SK-N-SH treated with all-trans-retinoic acid at 6 μM for 48 hours (cell line): Measurements from ENCODE around the gene SELENOW.
"Not testable (repeated sequence)": the region's sequence is repeated elsewhere in the genome, so short reads cannot be mapped to it uniquely, and the experiment has no call there.

Experiments
- ARNTL ChIP-seq: fragments of 450-650 bp; formaldehyde crosslinking; IDR thresholded peaks from 2 replicates; pipeline ENCODE4 v1.5.0; 2020; ENCODE audit warnings: low read depth, mild to moderate bottlenecking, moderate library complexity, borderline replicate concordance
- GLIS3 ChIP-seq: fragments of 250-450 bp; sonication (Bioruptor Pico); IDR thresholded peaks from 2 replicates; pipeline ENCODE4 v1.5.0; 2020; ENCODE audit warnings: mild to moderate bottlenecking, moderate library complexity
- POU6F1 ChIP-seq: fragments of 250-450 bp; sonication (Bioruptor Pico); IDR thresholded peaks from 2 replicates; pipeline ENCODE4 v1.8.0; 2021; ENCODE audit warnings: low read depth, mild to moderate bottlenecking, moderate library complexity, borderline replicate concordance
- RARB ChIP-seq: fragments of 250-450 bp; sonication (Bioruptor Pico); IDR thresholded peaks from 2 replicates; pipeline ENCODE4 v1.8.0; 2021; ENCODE audit warnings: mild to moderate bottlenecking, moderate library complexity
- ZC3H10 ChIP-seq: fragments of 250-450 bp; sonication (Bioruptor Pico); IDR thresholded peaks from 2 replicates; pipeline ENCODE4 v1.5.1; 2021; ENCODE audit warnings: mild to moderate bottlenecking, moderate library complexity
- ZFP3 ChIP-seq: fragments of 250-450 bp; sonication (Bioruptor Pico); IDR thresholded peaks from 2 replicates; pipeline ENCODE4 v1.5.0; 2020; ENCODE audit warnings: mild to moderate bottlenecking, moderate library complexity
- ZFP30 ChIP-seq: fragments of 450-650 bp; formaldehyde crosslinking; IDR thresholded peaks from 2 replicates; pipeline ENCODE4 v1.5.0; 2022; ENCODE audit warnings: mild to moderate bottlenecking, moderate library complexity
- ZNF565 ChIP-seq: fragments of 450-650 bp; formaldehyde crosslinking; conservative IDR thresholded peaks from 2 replicates; pipeline ENCODE4 v1.5.0; 2020; ENCODE audit warnings: low read depth, mild to moderate bottlenecking, moderate library complexity
- TF ChIP-seq, protein P1 (sequence below): fragments of 250-450 bp; sonication (Bioruptor Pico); IDR thresholded peaks from 2 replicates; pipeline ENCODE4 v1.5.1; 2020; ENCODE audit warnings: low read depth, mild to moderate bottlenecking, moderate library complexity
- TF ChIP-seq, protein P2 (sequence below): fragments of 250-450 bp; sonication (Bioruptor Pico); IDR thresholded peaks from 2 replicates; pipeline ENCODE4 v1.8.0; 2020; ENCODE audit warnings: mild to moderate bottlenecking, moderate library complexity, borderline replicate concordance

GRCh38 chr19:47803148-47803547, 24.6 kb downstream of the SELENOW start:
- TF ChIP-seq, protein P1, sequence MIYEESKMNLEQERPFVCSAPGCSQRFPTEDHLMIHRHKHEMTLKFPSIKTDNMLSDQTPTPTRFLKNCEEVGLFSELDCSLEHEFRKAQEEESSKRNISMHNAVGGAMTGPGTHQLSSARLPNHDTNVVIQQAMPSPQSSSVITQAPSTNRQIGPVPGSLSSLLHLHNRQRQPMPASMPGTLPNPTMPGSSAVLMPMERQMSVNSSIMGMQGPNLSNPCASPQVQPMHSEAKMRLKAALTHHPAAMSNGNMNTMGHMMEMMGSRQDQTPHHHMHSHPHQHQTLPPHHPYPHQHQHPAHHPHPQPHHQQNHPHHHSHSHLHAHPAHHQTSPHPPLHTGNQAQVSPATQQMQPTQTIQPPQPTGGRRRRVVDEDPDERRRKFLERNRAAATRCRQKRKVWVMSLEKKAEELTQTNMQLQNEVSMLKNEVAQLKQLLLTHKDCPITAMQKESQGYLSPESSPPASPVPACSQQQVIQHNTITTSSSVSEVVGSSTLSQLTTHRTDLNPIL (CRISPR knock-in tag) = not testable (repeated sequence)
- TF ChIP-seq GLIS3 (CRISPR knock-in tag); ZC3H10 (CRISPR knock-in tag); RARB (CRISPR knock-in tag); POU6F1 (CRISPR knock-in tag); ZFP30; ARNTL; ZNF565 (CRISPR knock-in tag); ZFP3: not testable (repeated sequence)
- TF ChIP-seq, protein P2, sequence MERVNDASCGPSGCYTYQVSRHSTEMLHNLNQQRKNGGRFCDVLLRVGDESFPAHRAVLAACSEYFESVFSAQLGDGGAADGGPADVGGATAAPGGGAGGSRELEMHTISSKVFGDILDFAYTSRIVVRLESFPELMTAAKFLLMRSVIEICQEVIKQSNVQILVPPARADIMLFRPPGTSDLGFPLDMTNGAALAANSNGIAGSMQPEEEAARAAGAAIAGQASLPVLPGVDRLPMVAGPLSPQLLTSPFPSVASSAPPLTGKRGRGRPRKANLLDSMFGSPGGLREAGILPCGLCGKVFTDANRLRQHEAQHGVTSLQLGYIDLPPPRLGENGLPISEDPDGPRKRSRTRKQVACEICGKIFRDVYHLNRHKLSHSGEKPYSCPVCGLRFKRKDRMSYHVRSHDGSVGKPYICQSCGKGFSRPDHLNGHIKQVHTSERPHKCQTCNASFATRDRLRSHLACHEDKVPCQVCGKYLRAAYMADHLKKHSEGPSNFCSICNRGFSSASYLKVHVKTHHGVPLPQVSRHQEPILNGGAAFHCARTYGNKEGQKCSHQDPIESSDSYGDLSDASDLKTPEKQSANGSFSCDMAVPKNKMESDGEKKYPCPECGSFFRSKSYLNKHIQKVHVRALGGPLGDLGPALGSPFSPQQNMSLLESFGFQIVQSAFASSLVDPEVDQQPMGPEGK (CRISPR knock-in tag) = not testable (repeated sequence)
